NCI-H2081 treated with DMSO at 0.1 percent for 48 hours (cell line): Measurements from ENCODE around the gene ARMC6.
"Not testable (repeated sequence)": the region's sequence is repeated elsewhere in the genome, so short reads cannot be mapped to it uniquely, and the experiment has no call there.

Source experiments
- DNase-seq: peaks from one replicate; lab custom pipeline; 2025; lab: John Stamatoyannopoulos, UW

ARMC6 gene

DNA sequence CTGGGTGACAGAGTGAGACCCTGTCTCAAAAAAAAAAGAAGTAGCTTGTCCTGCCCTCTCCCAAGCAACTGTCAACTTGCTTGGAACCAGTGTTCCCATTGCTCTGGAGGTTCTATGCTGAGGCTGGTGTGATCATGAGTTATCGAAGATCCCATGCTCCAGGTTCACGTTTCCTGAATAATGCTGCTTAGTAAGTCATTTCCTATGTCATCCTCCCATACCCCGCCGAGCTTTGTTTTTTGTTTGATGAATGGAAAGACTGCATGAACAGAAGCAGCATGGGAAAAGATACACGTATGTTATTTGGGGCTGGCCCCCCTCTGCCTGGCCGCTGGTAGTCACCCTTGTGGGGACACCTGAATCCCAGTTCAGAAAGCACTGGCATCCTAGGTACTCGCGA, 41.7 kb downstream of the ARMC6 start:
- no peak for DNase-seq

DNA sequence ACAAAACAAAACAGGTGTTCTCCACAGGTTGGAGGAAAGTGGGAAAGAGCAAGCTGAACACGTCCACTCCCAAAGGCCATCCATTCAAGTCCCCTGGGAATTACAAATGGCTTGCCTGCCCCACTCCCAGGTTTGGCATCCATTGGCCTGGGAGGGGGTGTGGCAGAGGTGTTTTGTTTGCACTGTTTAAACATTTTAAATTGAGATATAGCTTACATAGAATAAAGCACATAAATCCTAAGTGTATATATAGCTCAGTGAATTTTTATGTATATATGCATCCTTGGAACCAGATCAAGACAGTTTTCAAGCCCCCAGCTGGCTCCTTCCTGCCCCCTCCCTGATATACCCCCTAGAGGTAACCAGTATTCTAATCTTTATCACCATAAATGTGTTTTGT, 43.1 kb downstream of the ARMC6 start:
- DNase-seq: no peak

DNA sequence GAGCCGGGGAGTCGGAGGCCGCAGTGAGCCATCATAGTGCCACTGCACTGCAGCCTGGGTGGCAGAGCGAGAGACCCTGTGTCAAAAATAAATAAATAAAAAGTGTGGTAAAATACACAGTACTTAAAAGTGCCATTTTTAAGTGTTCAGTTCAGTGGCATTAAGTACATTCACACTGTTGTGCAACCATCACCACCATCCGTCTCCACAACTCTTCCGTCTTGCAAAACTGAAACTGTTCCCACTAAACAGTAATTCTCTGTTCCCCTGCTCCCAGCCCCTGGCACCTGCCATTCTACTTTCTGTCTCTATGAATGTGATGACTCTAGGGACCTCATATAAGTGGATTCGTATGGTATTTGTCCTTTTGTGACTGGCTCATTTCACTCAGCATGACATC, 43.7 kb downstream of the ARMC6 start:
- no peak for DNase-seq

DNA sequence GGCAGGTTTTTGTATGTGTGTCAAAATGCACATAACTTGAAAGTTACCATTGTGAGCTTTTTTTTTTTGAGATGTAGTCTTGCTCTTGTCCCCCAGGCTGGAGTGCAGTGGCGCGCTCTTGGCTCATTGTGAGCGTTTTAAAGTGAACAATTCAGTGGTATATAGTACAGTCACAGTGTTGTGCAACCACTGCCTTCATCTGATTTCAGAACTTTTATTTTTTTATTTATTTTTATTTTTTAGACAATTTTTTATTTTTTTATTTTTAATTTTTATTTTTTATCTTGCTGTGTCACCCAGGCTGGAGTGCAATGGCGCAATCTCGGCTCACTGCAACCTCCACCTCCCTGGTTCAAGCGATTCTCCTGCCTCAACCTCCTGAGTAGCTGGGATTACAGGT, 45.4 kb downstream of the ARMC6 start:
- no peak for DNase-seq

DNA sequence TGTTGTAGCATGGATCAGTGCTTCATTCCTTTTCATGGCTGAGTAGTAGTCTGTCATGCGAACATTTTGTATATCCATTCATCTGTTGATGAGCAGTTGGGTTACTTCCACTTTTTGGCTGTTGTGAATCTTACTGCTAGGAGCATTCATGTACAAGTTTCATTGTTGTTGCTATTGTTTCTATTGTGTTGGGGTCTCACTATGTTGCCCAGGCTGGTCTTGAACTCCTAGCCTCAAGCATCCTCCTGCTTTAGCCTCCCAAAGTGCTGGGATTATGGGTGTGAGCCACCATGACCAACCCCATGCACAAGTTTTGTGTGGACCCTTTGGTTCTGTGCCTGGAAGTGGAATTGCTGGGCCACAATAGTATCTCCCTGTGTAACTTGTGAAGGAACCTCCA, 46.2 kb downstream of the ARMC6 start:
- no peak for DNase-seq

DNA sequence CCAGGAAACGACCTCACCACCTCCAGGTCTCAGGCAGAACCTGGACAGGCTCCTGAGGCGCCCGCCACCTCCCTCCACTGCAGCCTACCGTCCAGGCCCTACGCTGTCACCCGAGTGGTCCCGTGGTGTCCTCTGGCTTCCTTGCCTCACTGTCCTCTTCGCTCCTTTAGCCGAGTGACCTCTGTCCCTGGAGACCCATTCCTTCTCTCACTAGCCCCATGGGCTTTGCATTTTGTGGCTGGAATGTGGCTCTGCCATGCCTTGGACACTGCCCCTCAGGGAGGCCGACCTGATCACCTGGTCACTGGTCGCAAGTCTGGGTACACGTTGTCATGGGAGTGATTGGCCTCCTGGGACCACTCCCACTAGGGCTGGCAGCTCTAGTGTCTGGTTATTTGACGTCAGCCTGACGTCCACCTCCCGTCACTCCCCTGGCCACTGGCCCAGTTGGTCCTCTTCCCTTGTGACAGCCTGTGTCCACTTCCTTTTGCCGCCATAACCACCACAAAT, 48.3 kb downstream of the ARMC6 start:
- DNase-seq: no peak

DNA sequence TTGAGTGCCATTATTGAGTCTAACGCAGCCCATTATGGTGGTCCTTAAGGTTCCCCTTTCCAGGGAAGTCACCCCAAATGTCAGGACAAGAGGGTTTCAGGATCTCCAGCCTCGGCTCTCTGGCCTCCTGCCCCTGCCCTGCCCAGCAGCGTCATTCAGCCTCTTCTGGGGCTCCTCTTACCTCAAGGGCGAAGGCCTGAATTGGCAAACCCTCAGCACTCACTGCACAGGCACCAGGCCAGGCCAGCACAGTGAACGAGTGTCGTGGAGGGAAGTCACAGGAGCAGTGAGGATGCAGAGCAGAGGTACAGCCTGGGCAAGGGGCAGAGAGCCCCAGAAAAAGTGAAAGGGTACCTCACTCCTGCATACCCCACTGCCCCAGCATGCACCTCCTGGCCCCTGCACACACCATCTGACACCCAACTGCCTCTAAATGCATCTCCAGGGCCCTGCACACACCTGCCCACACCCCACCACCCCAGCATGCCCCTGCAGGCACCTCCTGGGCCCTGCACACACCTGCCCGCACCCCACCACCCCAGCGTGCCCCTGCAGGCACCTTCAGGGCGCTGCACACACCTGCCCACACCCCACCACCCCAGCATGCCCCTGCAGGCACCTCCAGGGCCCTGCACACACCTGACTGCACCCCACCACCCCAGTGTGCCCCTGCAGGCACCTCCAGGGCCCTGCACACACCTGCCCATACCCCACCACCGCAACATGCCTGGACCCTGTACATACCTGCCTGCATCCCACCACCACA, 50.2 kb downstream of the ARMC6 start:
- DNase-seq: no peak

DNA sequence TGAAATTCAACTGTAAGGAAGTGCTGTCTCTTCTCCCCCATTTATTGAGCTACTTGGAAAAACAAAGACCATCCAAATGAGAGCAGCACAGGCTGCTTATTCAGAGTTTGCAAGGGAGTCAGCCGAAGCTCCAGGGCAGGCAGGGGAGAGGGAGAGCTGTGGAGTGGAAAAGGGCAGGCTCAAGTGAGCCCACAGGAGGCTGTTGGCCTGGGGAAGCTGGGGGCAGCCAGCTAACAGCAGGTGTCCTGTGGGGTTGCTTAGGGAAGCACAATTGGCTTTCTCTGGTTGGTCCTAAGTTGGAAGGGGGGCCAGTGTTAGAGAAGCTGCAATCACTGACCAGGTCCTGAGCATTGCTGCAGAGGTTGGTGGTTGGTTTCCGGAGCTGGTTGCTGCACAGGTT, 54.3 kb downstream of the ARMC6 start:
- no peak for DNase-seq

DNA sequence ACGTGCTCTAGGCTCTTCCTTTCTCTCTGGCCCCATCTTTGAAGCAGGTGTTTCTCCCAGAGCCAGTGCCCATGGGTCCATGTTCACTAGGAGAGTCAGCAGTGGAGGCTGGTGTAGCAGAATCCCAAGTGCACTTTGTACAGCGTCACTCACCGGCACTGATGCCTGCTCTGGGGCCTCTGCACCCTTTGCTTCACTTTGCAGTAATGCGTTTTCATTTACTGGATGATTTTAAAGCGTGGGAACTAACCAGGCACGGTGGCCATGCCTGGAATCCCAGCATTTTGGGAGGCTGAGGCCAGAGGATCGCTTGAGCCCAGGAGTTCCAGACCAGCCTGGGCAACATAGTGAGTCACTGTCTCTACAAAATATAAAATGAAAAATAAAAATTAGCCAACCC, 61.1 kb downstream of the ARMC6 start:
- DNase-seq: no peak

DNA sequence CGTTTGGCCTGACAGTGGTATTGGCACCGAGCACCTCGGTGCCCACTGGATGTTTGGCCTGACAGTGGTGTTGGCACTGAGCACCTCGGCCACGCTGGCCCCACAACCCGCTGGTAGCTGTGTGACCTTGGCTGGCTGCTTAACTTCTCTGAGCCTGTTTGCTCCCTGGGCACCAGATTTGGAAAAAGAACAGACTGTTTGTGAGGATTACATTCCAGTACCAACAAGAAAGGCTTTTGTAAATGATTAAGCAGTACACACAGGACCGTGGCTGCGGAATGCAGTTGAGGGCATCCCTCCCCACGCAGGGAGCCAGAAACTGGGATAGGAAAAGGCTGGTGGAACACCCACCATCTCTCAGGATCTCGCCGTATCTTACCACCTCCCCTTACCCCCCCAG, 62.3 kb downstream of the ARMC6 start:
- DNase-seq: no peak

DNA sequence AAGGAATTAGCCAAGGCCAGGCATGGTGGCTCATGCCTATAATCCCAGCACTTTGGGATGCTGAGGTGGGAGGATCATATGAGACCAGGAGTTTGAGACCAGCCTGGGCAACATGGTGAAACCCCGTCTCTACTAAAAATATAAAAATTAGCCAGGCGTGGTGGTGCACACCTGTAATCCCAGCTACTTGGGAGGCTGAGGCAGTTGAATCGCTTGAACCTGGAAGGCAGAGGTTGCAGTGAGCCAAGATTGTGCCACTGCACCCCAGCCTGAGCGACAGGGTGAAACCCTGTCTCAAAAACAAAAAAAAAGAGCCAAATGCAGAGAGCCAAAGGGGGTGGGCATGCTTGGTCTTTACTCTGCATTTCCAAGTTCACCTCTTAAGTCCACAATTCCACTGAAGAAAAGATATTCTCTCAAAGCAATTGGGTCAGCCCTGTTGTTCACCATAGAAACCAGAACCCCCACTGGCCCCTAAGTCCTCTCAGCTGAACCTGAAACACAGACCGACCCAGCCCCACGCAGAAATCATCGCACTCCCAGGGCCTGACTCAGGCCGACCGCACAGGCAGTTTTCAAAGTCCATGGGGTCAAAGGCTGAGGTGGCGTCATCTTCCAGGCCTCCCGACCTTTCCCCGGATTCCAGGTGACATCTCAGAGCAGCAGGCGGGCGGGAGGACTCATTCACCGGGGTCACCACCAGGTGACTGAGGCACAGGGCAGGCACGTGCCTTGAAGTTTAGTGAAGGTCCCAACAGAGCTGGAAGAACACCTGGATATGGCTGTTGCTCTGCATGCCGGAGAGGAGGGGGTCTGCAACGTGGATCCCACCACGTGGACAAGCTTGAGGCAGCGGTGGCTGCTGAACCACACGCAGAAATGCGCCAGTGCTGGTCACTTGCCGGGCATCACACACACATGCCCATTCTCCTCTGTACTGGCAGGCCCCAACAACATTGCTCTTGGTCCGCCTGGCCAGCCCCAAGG, 63.5 kb downstream of the ARMC6 start:
- no peak for DNase-seq

DNA sequence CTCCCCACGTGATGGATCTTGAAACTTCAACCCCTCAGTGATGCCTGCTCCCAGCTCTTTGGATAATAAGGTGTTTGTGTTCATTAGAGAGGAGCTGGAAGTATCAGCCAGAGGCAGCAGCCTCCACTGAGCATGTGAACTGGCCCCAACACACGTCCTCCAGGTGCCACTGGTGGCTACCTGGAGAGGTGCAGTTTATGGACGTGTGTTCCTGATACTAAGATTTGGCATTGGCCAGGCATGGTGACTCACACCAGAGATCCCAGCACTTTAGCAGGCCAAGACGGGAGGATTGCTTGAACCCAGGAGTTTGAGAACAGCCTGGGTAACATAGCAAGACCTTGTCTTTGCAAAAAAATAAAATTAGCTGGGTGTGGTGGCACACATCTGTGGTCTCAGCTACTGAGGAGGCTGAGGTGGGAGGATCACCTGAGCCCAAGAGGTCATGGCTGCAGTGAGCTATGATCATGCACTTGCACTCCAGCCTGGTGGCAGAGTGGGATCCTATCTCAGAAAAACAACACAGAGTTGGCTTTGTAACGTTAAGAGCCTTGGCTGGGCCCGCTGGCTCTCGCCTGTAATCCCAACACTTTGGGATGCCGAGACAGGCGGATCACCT, 64.8 kb downstream of the ARMC6 start:
- DNase-seq: no peak

DNA sequence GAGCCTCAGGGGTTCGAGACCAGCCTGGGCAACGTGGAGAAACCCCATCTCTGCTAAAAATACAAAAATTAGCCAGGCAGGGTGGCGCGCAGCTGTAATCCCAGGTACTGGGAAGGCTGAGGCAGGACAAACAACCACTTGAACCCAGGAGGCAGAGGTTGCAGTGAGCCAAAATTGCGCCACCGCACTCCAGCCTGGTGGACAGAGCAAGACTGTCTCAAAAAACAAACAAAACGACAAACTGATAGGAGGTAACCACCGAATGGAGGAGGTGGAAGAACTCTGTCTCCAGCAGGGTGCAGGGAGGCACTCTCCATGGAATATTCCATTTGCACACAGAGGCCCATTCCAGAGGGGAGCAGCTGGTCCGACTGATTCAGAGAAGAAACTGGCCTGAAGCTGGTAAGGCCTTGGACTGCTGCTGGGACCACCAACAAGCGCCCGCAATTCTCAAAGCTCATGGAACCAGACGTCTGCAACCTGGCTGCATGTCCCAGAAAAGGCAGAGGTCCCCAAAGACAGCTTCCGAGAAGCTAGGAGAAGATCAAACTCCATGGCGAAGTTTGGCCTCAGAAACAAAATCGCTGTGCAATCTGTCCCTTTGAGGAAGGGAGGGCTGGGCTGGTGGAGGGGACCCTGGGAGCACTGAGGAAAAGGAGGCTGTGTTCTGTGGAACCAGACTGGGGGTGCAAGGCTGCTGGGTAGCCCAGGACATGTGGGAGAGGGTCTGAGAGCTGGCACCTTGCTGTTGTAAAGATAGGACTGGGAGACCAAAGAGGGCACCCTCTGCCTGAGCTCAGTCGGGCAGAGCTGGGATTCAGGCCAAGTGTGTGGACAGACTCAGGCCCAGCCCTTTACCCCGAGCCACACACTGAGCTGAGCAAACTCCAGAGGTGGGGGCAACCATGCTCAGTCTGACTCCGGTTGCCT, 65.6 kb downstream of the ARMC6 start:
- no peak for DNase-seq

DNA sequence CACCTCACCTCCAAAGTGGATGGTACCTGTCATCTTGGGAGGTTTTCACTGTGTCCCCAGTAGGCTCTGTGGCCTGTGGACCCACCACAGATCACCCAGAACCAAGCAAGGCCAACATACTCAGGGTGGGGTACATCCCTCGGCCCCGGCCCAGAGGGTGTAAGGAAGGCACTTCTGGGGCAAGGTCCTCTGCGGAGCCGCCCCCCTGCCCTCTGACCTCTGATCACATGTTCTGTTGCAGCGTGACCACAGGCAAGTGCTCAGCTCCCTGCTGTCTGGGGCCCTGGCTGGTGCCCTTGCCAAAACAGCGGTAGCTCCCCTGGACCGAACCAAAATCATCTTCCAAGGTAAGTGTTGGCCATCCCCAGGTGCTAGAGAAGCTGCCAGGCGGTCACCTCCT, 68.1 kb downstream of the ARMC6 start:
- no peak for DNase-seq

DNA sequence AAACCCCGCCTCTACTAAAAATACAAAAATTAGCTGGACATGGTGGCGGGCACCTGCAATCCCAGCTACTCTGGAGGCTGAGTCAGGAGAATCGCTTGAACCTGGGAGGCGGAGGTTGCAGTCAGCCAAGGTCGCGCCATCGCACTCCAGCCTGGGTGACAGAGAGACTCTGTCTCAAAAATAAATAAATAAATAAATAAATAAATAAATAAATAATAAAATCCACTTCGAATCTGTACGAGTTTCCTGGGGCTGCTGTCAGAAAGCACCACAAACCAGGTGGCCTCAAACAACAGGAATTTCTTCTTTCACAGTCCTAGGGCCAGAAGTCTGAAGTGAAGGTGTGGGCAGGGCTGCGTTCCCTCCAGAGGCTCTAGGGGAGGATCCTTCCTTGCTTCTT, 69.2 kb downstream of the ARMC6 start:
- not testable (repeated sequence) for DNase-seq

DNA sequence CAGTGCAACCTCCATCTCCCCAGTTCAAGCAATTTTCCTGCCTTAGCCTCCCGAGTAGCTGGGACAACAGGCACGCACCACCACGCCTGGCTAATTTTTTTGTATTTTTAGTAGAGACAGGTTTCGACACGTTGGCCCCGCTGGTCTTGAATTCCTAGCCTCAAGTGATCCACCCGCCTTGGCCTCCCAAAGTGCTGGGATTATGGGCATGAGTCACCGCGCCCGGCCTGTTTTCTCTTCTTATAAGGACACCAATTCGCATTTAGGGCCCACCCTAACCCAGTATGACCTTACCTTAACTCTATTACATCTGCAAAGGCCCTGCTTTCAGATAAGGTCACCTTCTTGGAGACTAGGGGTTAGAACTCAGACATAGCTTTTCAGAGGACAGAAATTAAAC, 69.8 kb downstream of the ARMC6 start:
- no peak for DNase-seq

DNA sequence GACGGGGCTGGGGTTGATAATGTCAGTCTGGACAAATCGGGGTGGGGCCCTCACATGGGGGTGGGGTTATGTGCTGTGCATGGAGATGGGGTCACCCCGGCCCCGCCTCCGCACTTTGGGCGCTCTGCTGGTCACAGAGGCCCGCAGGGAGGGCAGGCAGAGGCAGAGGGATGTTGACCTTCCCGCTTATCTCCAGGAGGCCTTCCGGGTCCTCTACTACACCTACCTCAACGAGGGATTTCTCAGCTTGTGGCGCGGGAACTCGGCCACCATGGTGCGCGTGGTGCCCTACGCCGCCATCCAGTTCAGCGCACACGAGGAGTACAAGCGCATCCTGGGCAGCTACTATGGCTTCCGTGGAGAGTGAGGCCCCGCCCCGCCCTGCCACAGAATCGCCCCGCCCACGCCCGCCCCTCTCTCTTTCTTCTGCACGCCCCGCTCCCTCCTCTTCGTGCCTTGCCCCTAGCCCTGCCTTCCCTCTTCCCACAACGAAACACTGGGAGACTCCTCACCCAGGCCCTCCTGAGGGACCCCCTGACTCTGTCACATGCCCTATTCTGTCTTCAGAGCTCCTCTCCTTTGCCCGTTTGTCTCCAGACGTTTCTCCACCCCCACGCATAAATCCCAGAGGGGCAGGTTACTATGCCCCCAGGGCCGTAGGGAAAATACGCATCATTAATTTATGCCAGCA, 72.1 kb downstream of the ARMC6 start:
- no peak for DNase-seq

DNA sequence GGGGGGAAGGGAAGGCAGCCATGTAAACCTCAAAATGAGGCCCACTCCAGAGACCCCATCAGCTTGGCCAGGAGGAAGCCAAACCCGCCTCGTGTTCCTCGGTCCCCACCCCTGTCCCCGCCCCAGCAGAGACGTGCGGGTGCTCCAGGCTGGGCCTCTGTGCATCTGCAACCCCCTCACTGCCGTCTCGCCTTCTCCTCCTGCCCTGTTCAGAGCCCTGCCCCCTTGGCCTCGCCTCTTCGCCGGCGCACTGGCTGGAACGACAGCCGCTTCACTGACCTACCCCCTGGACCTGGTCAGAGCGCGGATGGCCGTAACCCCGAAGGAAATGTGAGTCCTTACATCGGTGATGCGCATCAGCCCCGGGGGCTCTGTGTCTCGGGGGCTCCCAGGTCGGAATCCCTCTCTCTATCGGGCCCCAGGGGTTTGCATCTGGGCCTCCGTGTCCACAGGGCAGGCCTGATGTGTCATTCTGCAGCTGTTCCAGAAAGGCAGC, 72.7 kb downstream of the ARMC6 start:
- DNase-seq: no peak

DNA sequence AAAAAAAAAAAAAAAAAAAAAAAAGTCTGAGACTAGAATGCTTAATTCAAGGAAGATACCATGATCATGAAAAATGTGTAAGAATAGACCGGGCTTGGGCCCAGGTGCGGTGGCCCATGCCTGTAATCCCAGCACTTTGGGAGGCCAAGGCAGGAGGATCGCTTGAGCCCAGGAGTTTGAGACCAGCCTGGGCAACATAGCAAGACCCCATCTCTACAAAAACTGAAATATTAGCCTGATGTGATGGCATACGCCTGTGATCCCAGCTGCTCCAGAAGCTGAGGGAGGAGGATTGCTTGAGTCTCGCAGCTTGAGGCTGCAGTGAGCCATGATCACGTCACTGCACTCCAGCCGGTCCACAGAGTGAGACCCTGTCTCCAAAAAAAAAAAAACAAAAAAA, 73.5 kb downstream of the ARMC6 start:
- DNase-seq: not testable (repeated sequence)

DNA sequence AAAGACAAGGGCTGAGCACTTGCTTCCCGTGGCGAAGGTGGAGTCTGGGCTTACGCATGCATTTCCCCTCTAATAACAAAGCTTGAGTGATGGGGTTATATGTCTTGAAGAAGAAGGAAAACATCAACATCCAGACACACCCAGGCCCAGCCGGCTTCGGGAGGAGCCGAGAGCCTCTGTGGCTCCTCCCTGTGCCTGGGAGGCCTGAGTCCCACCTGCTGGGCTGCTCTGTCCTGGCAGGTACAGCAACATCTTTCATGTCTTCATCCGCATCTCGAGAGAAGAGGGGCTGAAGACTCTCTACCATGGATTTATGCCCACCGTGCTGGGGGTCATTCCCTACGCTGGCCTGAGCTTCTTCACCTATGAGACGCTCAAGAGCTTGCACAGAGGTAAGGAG, 74.3 kb downstream of the ARMC6 start:
- no peak for DNase-seq
